Measurements from ENCODE around the gene TMEM132C. TPM values are rescaled to one million over a fixed set of nuclear protein-coding genes. Genes with fewer than 3 reads are reported as not detected.

TMEM132C gene
- polyA plus RNA-seq, 3 donors = 2.4 to 3.0 (median 2.4) TPM

- DNase-seq = no peak
Observed at GRCh38 chr12:128408669-128409068, 141.7 kb downstream of the TMEM132C start.

- DNase-seq = no peak
Observed at GRCh38 chr12:128415036-128415560, 148.1 kb downstream of the TMEM132C start.

- no peak for DNase-seq
Observed at GRCh38 chr12:128418944-128419343, 152.0 kb downstream of the TMEM132C start.

GRCh38 chr12:128420163-128420562 is 153.2 kb downstream of the TMEM132C start:
- DNase-seq = no peak

GRCh38 chr12:128421375-128421774 is 154.4 kb downstream of the TMEM132C start:
- DNase-seq = no peak

GRCh38 chr12:128423205-128423604 is 156.2 kb downstream of the TMEM132C start:
- no peak for DNase-seq

- no peak for DNase-seq
Observed at GRCh38 chr12:128424931-128425431, 158.0 kb downstream of the TMEM132C start.

- DNase-seq = no peak
Observed at GRCh38 chr12:128425666-128426331, 158.8 kb downstream of the TMEM132C start.

- no peak for DNase-seq
Observed at GRCh38 chr12:128426511-128426910, 159.5 kb downstream of the TMEM132C start.

- no peak for DNase-seq
Observed at GRCh38 chr12:128439796-128440195, 172.8 kb downstream of the TMEM132C start.

- DNase-seq = no peak
Observed at GRCh38 chr12:128442096-128442495, 175.1 kb downstream of the TMEM132C start.

- DNase-seq = no peak
Observed at GRCh38 chr12:128444598-128444997, 177.6 kb downstream of the TMEM132C start.

- DNase-seq = no peak
Observed at GRCh38 chr12:128445415-128446127, 178.6 kb downstream of the TMEM132C start.

GRCh38 chr12:128449146-128449894 is 182.3 kb downstream of the TMEM132C start:
- no peak for DNase-seq

- no peak for DNase-seq
Observed at GRCh38 chr12:128450810-128451209, 183.8 kb downstream of the TMEM132C start.

- DNase-seq = peak; percentile 64
Observed at GRCh38 chr12:128455851-128456250, 188.9 kb downstream of the TMEM132C start.

- no peak for DNase-seq
Observed at GRCh38 chr12:128456922-128457321, 190.0 kb downstream of the TMEM132C start.

GRCh38 chr12:128458301-128458974 is 191.5 kb downstream of the TMEM132C start:
- DNase-seq = no peak

- no peak for DNase-seq
Observed at GRCh38 chr12:128459067-128459466, 192.1 kb downstream of the TMEM132C start.

GRCh38 chr12:128463881-128464280 is 196.9 kb downstream of the TMEM132C start:
- no peak for DNase-seq

GRCh38 chr12:128467882-128468281 is 200.9 kb downstream of the TMEM132C start:
- no peak for DNase-seq

GRCh38 chr12:128468926-128469325 is 202.0 kb downstream of the TMEM132C start:
- no peak for DNase-seq
